GM12864 (cell line): ENCODE results near the gene CLSTN2.

ENCODE experiments used
- DNase-seq: peaks from one replicate; pipeline ENCODE4 v3.0.0-alpha.2; 2011; ENCODE audit warnings: low read depth
- H3K4me3 ChIP-seq: 2 replicates; pipeline ENCODE4 v1.5.1; 2011; ENCODE audit warnings: mild to moderate bottlenecking, low read depth, low read length, control low read depth
- TF ChIP-seq, protein P1 (sequence below): IDR thresholded peaks from 2 replicates; pipeline ENCODE4 v1.5.1; 2011; ENCODE audit warnings: low read depth, mild to moderate bottlenecking, moderate library complexity, low read length, control low read depth, inconsistent platforms; ENCODE audit errors: missing control alignments

Gene CLSTN2

GRCh38 chr3:140555666-140556065 is 620.7 kb downstream of the CLSTN2 start:
- H3K4me3 ChIP-seq = no peak overlapping the region
- TF ChIP-seq, protein P1, sequence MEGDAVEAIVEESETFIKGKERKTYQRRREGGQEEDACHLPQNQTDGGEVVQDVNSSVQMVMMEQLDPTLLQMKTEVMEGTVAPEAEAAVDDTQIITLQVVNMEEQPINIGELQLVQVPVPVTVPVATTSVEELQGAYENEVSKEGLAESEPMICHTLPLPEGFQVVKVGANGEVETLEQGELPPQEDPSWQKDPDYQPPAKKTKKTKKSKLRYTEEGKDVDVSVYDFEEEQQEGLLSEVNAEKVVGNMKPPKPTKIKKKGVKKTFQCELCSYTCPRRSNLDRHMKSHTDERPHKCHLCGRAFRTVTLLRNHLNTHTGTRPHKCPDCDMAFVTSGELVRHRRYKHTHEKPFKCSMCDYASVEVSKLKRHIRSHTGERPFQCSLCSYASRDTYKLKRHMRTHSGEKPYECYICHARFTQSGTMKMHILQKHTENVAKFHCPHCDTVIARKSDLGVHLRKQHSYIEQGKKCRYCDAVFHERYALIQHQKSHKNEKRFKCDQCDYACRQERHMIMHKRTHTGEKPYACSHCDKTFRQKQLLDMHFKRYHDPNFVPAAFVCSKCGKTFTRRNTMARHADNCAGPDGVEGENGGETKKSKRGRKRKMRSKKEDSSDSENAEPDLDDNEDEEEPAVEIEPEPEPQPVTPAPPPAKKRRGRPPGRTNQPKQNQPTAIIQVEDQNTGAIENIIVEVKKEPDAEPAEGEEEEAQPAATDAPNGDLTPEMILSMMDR = no peak
- DNase-seq = no peak

- no peak for DNase-seq
- H3K4me3 ChIP-seq = no peak overlapping the region
- TF ChIP-seq, protein P1 = no peak
These were observed 622.5 kb downstream of the CLSTN2 start for GRCh38 chr3:140557476-140557875.

- TF ChIP-seq, protein P1 = no peak
- no peak overlapping the region for H3K4me3 ChIP-seq
- DNase-seq = no peak
These were observed 624.6 kb downstream of the CLSTN2 start for GRCh38 chr3:140559546-140559945.

GRCh38 chr3:140563206-140563760 is 628.3 kb downstream of the CLSTN2 start:
- DNase-seq = no peak
- no peak overlapping the region for H3K4me3 ChIP-seq
- TF ChIP-seq, protein P1 = no peak

GRCh38 chr3:140568131-140568530 is 633.1 kb downstream of the CLSTN2 start:
- DNase-seq = no peak
- no peak overlapping the region for H3K4me3 ChIP-seq
- TF ChIP-seq, protein P1 = no peak

GRCh38 chr3:140568842-140569520 is 634.0 kb downstream of the CLSTN2 start:
- TF ChIP-seq, protein P1 = no peak
- no peak overlapping the region for H3K4me3 ChIP-seq
- no peak for DNase-seq

DNA sequence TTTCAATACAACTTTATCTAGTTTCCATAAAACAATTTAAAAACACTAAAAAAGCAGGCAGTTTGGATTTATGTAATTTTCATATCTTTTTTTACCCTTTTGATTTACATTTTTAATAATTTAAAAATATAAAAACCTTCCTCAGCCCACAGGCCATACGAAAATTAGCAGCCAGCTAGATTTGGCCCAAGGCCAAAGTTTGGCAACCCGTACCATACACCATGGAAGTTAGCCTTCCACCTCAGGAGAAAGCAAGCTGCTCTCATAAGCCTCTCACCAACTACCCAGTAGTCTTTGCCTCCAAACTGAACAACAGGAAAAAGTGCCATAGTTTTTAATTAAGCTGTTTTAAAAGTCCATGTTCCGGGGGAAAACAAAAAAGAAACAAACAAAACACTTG is 635.6 kb downstream of the CLSTN2 start:
- H3K4me3 ChIP-seq = no peak overlapping the region
- TF ChIP-seq, protein P1 = no peak
- no peak for DNase-seq
